Measurements from ENCODE around the gene EEF1AKMT2. TPM values are rescaled to one million over a fixed set of nuclear protein-coding genes. Genes with fewer than 3 reads are reported as not detected.
A peak's percentile ranks its signal among the peaks of the same experiment; 100 is the strongest.

The EEF1AKMT2 gene
- total and polyA plus RNA-seq, 9 of the 15 experiments (the other 6 are each of a cell fraction or from before 2014, with no cell fraction given) = 9.3 to 34.3 (median 23.7) TPM

DNA sequence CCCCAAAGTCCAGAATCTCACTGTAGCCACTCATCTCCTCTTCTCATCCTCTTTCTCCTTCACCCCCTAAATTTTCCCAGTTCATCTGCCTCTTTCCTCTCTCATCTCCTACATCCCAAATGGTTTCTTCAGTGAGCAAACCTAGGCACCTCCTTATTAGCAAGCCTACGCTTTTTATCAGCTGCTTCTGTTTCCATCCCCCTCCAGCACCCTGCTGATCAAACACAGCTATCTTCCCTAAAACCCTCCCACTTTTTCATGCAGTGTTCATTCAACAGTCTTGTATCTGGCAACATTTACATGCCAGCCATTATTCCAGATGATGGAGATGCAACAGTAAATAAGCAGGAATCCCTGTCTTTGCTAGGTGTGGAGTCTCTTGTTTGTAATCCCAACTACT is 6.7 kb upstream of the EEF1AKMT2 start (continued):
- TF ChIP-seq STAG1 (CRISPR knock-in tag; IDR thresholded peaks at IDR 0.05; ENCODE audit: borderline replicate concordance) = no peak
- no peak for TF ChIP-seq C11orf30 (IDR thresholded peaks at IDR 0.05; ENCODE audit: low read depth)
- 0 out of 2 replicates have a peak, but pooled peaks have one; percentile 27 for TF ChIP-seq MTA2 (IDR thresholded peaks at IDR 0.05; ENCODE audit: low read depth)
- TF ChIP-seq, protein P1, sequence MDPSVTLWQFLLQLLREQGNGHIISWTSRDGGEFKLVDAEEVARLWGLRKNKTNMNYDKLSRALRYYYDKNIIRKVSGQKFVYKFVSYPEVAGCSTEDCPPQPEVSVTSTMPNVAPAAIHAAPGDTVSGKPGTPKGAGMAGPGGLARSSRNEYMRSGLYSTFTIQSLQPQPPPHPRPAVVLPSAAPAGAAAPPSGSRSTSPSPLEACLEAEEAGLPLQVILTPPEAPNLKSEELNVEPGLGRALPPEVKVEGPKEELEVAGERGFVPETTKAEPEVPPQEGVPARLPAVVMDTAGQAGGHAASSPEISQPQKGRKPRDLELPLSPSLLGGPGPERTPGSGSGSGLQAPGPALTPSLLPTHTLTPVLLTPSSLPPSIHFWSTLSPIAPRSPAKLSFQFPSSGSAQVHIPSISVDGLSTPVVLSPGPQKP (CRISPR knock-in tag; IDR thresholded peaks at IDR 0.05) = no peak
- TF ChIP-seq FOXP1 (CRISPR knock-in tag; IDR thresholded peaks at IDR 0.05) = no peak
- TF ChIP-seq RBM15 (IDR thresholded peaks at IDR 0.05; ENCODE audit: insufficient read depth, low read length) = no peak
- no peak for TF ChIP-seq POLR3A (IDR thresholded peaks at IDR 0.05; ENCODE audit: borderline replicate concordance, extremely low read depth, insufficient read depth, insufficient read length)
- TF ChIP-seq, protein P2, sequence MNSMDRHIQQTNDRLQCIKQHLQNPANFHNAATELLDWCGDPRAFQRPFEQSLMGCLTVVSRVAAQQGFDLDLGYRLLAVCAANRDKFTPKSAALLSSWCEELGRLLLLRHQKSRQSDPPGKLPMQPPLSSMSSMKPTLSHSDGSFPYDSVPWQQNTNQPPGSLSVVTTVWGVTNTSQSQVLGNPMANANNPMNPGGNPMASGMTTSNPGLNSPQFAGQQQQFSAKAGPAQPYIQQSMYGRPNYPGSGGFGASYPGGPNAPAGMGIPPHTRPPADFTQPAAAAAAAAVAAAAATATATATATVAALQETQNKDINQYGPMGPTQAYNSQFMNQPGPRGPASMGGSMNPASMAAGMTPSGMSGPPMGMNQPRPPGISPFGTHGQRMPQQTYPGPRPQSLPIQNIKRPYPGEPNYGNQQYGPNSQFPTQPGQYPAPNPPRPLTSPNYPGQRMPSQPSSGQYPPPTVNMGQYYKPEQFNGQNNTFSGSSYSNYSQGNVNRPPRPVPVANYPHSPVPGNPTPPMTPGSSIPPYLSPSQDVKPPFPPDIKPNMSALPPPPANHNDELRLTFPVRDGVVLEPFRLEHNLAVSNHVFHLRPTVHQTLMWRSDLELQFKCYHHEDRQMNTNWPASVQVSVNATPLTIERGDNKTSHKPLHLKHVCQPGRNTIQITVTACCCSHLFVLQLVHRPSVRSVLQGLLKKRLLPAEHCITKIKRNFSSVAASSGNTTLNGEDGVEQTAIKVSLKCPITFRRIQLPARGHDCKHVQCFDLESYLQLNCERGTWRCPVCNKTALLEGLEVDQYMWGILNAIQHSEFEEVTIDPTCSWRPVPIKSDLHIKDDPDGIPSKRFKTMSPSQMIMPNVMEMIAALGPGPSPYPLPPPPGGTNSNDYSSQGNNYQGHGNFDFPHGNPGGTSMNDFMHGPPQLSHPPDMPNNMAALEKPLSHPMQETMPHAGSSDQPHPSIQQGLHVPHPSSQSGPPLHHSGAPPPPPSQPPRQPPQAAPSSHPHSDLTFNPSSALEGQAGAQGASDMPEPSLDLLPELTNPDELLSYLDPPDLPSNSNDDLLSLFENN (IDR thresholded peaks at IDR 0.05; ENCODE audit: low read depth in 2 of 2, low read length in 2 of 2) = no peak
- no peak for TF ChIP-seq ZNF124 (CRISPR knock-in tag; IDR thresholded peaks at IDR 0.05)
- TF ChIP-seq, protein P3, sequence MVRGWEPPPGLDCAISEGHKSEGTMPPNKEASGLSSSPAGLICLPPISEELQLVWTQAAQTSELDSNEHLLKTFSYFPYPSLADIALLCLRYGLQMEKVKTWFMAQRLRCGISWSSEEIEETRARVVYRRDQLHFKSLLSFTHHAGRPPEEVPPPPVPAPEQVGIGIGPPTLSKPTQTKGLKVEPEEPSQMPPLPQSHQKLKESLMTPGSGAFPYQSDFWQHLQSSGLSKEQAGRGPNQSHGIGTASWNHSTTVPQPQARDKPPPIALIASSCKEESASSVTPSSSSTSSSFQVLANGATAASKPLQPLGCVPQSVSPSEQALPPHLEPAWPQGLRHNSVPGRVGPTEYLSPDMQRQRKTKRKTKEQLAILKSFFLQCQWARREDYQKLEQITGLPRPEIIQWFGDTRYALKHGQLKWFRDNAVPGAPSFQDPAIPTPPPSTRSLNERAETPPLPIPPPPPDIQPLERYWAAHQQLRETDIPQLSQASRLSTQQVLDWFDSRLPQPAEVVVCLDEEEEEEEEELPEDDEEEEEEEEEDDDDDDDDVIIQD (CRISPR knock-in tag; IDR thresholded peaks at IDR 0.05) = no peak
- no peak for TF ChIP-seq U2AF1 (optimal IDR thresholded peaks at IDR 0.05; ENCODE audit: low read depth, low read length)
- TF ChIP-seq CBFA2T3 (IDR thresholded peaks at IDR 0.05) = peak; percentile 41
- TF ChIP-seq ELF4 (CRISPR knock-in tag; IDR thresholded peaks at IDR 0.05) = no peak
- no peak for TF ChIP-seq ZNF253 (CRISPR knock-in tag; conservative IDR thresholded peaks at IDR 0.05)
- TF ChIP-seq, protein P4, sequence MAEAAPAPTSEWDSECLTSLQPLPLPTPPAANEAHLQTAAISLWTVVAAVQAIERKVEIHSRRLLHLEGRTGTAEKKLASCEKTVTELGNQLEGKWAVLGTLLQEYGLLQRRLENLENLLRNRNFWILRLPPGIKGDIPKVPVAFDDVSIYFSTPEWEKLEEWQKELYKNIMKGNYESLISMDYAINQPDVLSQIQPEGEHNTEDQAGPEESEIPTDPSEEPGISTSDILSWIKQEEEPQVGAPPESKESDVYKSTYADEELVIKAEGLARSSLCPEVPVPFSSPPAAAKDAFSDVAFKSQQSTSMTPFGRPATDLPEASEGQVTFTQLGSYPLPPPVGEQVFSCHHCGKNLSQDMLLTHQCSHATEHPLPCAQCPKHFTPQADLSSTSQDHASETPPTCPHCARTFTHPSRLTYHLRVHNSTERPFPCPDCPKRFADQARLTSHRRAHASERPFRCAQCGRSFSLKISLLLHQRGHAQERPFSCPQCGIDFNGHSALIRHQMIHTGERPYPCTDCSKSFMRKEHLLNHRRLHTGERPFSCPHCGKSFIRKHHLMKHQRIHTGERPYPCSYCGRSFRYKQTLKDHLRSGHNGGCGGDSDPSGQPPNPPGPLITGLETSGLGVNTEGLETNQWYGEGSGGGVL (CRISPR knock-in tag; IDR thresholded peaks at IDR 0.05) = no peak
